HepG2 (cell line): ENCODE results near the gene HECTD1. TPM values are rescaled to one million over a fixed set of nuclear protein-coding genes. Genes with fewer than 3 reads are reported as not detected.

ENCODE experiments used
- ATAC-seq: fragments of 200-7000 bp; cut with Tn5 transposase; 3 replicates; pipeline ENCODE4 v1.9.1; 2020; ENCODE audit warnings: mild to moderate bottlenecking, moderate library complexity
- BruUV-seq: library from RNA; stranded (reverse); fragments of 400-500 nt; replicated peaks from 2 replicates; lab custom pipeline; 2021; lab: Mats Ljungman, UMichigan
- CTCF ChIA-PET: fragments of 300-600 bp; formaldehyde crosslinking; extraction: SDS; loops from one replicate; lab custom pipeline; 2021; ENCODE audit warnings: low total read pairs, inconsistent platforms, low intra/inter-chr PET ratio; lab: Yijun Ruan, JAX
- POLR2A ChIA-PET: fragments of 350-600 bp; sonication (Branson Sonifier 250); formaldehyde crosslinking; loops from one replicate; lab custom pipeline; 2020; ENCODE audit warnings: antibody characterized with exemption, inconsistent platforms; lab: Yijun Ruan, JAX
- DNase-seq: peaks from one replicate; pipeline ENCODE4 v3.0.0-alpha.2; 2015; ENCODE audit warnings: low spot score
- FAIRE-seq: peaks from 3 replicates; lab custom pipeline; 2011; peaks lifted over from hg19 to GRCh38; lab: Jason Lieb, UNC
- H2AFZ ChIP-seq: one replicate; pipeline ENCODE4 v1.6.1; 2011; ENCODE audit warnings: low read length, inconsistent platforms
- H3K27ac ChIP-seq: fragments of 300-600 bp; 3 replicates; pipeline ENCODE4 v1.8.0; 2011; ENCODE audit warnings: mixed run types, mild to moderate bottlenecking, mixed read lengths, low read length, inconsistent platforms; ENCODE audit not compliant: insufficient read depth; ENCODE audit errors: extremely low read length
- H3K27me3 ChIP-seq, 2 experiments: fragments of 200-600 bp in 1 of 2; 2 replicates in 1 of 2; 3 replicates in 1 of 2; pipeline versions ENCODE4 v1.6.0 to v1.8.0; 2011; ENCODE audit warnings: low read length in 2 of 2, mild to moderate bottlenecking in 2 of 2, moderate library complexity in 2 of 2, inconsistent platforms in 1 of 2; ENCODE audit not compliant: insufficient read depth in 2 of 2, control insufficient read depth in 1 of 2
- H3K36me3 ChIP-seq, 2 experiments: fragments of 200-600 bp in 1 of 2; replicated peaks in 1 of 2; 2 replicates in 1 of 2; 3 replicates in 1 of 2; pipeline versions ENCODE4 v1.5.1 to v1.8.0; 2011; ENCODE audit warnings: low read length in 2 of 2, inconsistent platforms in 1 of 2; ENCODE audit not compliant: insufficient read depth in 2 of 2, control insufficient read depth in 1 of 2
- H3K4me1 ChIP-seq: 2 replicates; pipeline ENCODE4 v1.5.1; 2012; ENCODE audit warnings: low read length, inconsistent platforms; ENCODE audit not compliant: insufficient read depth
- H3K4me2 ChIP-seq: 2 replicates; pipeline ENCODE4 v1.6.0; 2011; ENCODE audit warnings: low read depth, low read length, inconsistent platforms
- H3K4me3 ChIP-seq, 3 experiments: fragments of 200-600 bp in 1 of 3; sonication (generic), shearing (Covaris generic) in 1 of 3; replicated peaks in 1 of 3; 2 replicates each; pipeline ENCODE4 v1.5.1; 2011 to 2016; ENCODE audit warnings: low read length in 3 of 3, inconsistent platforms in 2 of 3, low read depth in 2 of 3, mild to moderate bottlenecking in 2 of 3, control low read depth in 1 of 3, mixed read lengths in 1 of 3; ENCODE audit not compliant: insufficient read depth in 1 of 3
- H3K79me2 ChIP-seq: one replicate; pipeline ENCODE4 v1.6.1; 2011; ENCODE audit warnings: low read length, inconsistent platforms; ENCODE audit not compliant: insufficient read depth
- H3K9ac ChIP-seq: 2 replicates; pipeline ENCODE4 v1.6.0; 2011; ENCODE audit warnings: mild to moderate bottlenecking, low read depth, low read length, inconsistent platforms; ENCODE audit not compliant: insufficient read depth
- H3K9me3 ChIP-seq: 2 replicates; pipeline ENCODE4 v1.5.1; 2012; ENCODE audit warnings: mild to moderate bottlenecking, low read length
- H4K20me1 ChIP-seq: 2 replicates; pipeline ENCODE4 v1.6.0; 2011; ENCODE audit warnings: inconsistent platforms, mild to moderate bottlenecking, low read length, moderate library complexity; ENCODE audit not compliant: insufficient read depth
- KLF12 ChIP-seq: sonication (generic); formaldehyde crosslinking; IDR thresholded peaks from 2 replicates; pipeline ENCODE4 v1.4.0; 2020; ENCODE audit warnings: missing genetic modification reagents, borderline replicate concordance
- NFIB ChIP-seq: sonication (generic); formaldehyde crosslinking; IDR thresholded peaks from 2 replicates; pipeline ENCODE4 v1.9.0; 2021; ENCODE audit warnings: missing genetic modification reagents, mild to moderate bottlenecking, borderline replicate concordance
- NR0B2 ChIP-seq: sonication (generic); formaldehyde crosslinking; IDR thresholded peaks from 2 replicates; pipeline ENCODE4 v1.4.0; 2020; ENCODE audit warnings: mild to moderate bottlenecking, missing genetic modification reagents
- ZBTB42 ChIP-seq: sonication (generic); formaldehyde crosslinking; IDR thresholded peaks from 2 replicates; pipeline ENCODE4 v1.5.0; 2020; ENCODE audit warnings: mild to moderate bottlenecking, missing genetic modification reagents
- ZFAT ChIP-seq: sonication (generic); formaldehyde crosslinking; conservative IDR thresholded peaks from 2 replicates; pipeline ENCODE4 v1.8.1; 2023; ENCODE audit warnings: missing genetic modification reagents, inconsistent platforms
- ZNF234 ChIP-seq: sonication (generic); formaldehyde crosslinking; conservative IDR thresholded peaks from 2 replicates; pipeline ENCODE4 v1.5.1; 2020; ENCODE audit warnings: mild to moderate bottlenecking, missing genetic modification reagents
- ZNF724P ChIP-seq: sonication (generic); formaldehyde crosslinking; IDR thresholded peaks from 2 replicates; pipeline ENCODE4 v1.8.0; 2022; ENCODE audit warnings: missing genetic modification reagents, borderline replicate concordance
- WGBS: methylation state at CpG from one replicate; pipeline ENCODE4 v1.1.6; 2017; ENCODE audit warnings: low lambda C conversion rate; 5-methylcytosine and 5-hydroxymethylcytosine counted together
- in situ Hi-C: cut with HindIII; loops from 2 replicates; pipeline ENCODE4 v1.10.0; 2017; ENCODE audit warnings: low pct_unique_long_range_greater_than_20kb; ENCODE audit not compliant: extremely low pct_ligation_motif_present
- intact Hi-C: fragments of 100-400 bp; cut with micrococcal nuclease; formaldehyde crosslinking; loops from one replicate; pipeline ENCODE4 v1.10.0; 2022; ENCODE audit not compliant: unreplicated experiment
- polyA plus RNA-seq, 8 experiments: library from polyadenylated mRNA; depleted of rRNA in 3 of 8; stranded (reverse) in 7 of 8; unstranded in 1 of 8; fragments of >200 nt; fragmentation: Illumina TruSeq in 4 of 8; extraction: Trizol in 4 of 8; gene quantifications; 2 replicates each; pipeline versions ENCODE4 v1.2.1 to v1.2.3, GENCODE V29; 2011 to 2016; ENCODE audit warnings: low read depth in 4 of 8, missing spikeins in 1 of 8, mixed read lengths in 1 of 8; ENCODE audit not compliant: insufficient read depth in 1 of 8
- total RNA-seq, 5 experiments: library from RNA; depleted of rRNA; stranded (reverse); fragments of >200 nt; fragmentation: Illumina TruSeq; extraction: Trizol; gene quantifications; 2 replicates each; pipeline ENCODE4 v1.2.3, GENCODE V29; 2016; ENCODE audit warnings: low read depth in 1 of 5
- TF ChIP-seq, protein P1 (sequence below): sonication (generic); formaldehyde crosslinking; conservative IDR thresholded peaks from 2 replicates; pipeline ENCODE4 v1.4.0; 2020; ENCODE audit warnings: missing genetic modification reagents
- TF ChIP-seq, protein P2 (sequence below): sonication (generic); formaldehyde crosslinking; IDR thresholded peaks from 2 replicates; pipeline ENCODE4 v1.5.0; 2020; ENCODE audit warnings: mild to moderate bottlenecking, missing genetic modification reagents, borderline replicate concordance
- TF ChIP-seq, protein P3 (sequence below): IDR thresholded peaks from 2 replicates; pipeline ENCODE4 v1.6.1; 2016; ENCODE audit warnings: low read depth

Gene HECTD1
- total and polyA plus RNA-seq, 2 of the 13 experiments (the other 11 are each of a cell fraction or from before 2014, with no cell fraction given) = 312 to 560 TPM

DNA sequence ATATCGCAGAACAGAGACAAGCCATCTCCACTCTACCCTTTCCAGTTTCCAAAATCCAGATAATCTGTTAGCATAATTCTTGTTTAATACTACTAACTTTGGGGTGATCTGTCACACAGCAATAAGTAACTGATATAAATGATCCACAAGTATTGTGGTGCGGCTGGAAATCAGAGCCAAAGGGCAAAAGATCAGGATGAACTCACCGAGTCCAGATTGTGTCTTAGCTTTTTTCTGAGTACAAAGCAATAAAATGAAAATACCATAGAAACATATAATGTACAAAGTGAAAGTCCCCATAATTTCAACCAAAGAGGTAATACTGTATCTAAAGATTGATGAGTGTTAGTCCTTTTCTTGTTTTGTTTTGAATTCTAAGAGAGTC is 17.4 kb downstream of the HECTD1 start:
- 94% methylated on average over 3 of the region's 3 CpGs for WGBS
- in situ Hi-C loops = no loop called here
- Histone ChIP-seq H4K20me1 (peaks cover 29% of the 10 kb centered on the region), H3K27me3 (no peaks in the 10 kb centered on the region), H3K79me2 (peaks cover 97% of the 10 kb centered on the region), H3K4me3 (no peak overlapping the region), H3K4me2 (no peak overlapping the region), H2AFZ (no peak overlapping the region), H3K4me1 (peaks cover 7% of the 10 kb centered on the region), H3K27ac (no peak overlapping the region), H3K36me3 (peaks cover 28 to 78% of the 10 kb centered on the region in 2 experiments), H3K9ac (no peak overlapping the region), H3K9me3 (no peaks in the 10 kb centered on the region)
- no peak for FAIRE-seq
- TF ChIP-seq ZNF234 (CRISPR knock-in tag) (0 out of 2 replicates have a peak, but pooled peaks have one; percentile 33), NFIB (no peak), ZFAT (CRISPR knock-in tag) (0 out of 2 replicates have a peak, but pooled peaks have one; percentile 8)
- DNase-seq = no peak
- BruUV-seq = TSS peak; percentile 1
- no peak for ATAC-seq
- intact Hi-C loops = no loop called here
- ChIA-PET POLR2A (interaction anchor here (0.6 to 6.4 kb wide), 3 partner anchors 11 to 230 kb away, joined by 4 to 40 read pairs (median 4); partner anchors contain the start of genes HEATR5A and HECTD1), CTCF (no interaction called here)

DNA sequence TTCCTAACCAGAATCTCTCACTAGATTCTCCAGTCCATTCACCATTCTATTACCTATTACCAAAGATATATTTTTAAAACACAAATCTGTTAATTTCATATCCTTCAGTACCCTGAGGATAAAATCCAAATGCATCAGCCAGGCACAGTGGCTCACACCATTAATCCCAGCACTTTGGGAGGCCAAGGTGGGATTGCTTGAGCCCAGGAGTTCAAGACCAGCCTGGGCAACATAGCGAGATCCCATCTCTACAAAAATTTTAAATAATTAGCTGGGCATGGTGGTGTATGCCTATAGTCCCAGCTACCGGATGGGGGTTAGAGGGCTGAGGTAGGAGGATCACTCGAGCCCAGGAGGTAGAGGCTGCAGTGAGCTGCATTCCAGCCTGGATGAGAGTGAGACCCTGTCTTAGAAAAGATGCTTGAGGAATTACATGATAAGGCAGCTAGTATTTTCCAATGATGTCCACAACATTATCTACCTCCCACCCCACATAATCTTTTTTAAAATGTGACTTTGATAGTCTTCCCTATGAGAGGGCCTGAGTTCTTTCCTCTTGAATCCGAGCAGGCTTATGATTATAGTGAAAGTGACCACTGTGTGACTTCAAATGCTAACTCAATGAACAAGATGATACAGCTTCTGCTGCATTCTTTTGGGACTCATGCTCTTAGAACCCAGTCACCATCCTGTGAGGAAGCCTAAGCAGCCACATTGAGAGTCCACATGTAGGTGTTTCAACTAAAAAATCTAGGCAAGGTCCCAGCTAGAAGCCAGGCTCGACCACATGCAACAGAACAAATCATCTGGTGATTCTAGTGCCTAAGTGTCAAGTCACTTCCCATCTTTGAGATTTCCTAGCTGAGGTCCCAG is 18.0 kb downstream of the HECTD1 start:
- no peak overlapping the region for H3K9ac ChIP-seq
- no peaks in the 10 kb centered on the region for H3K9me3 ChIP-seq
- FAIRE-seq (no peak), DNase-seq (no peak), ATAC-seq (peak; percentile 9; the same call in 2 of the 3 replicates)
- ChIA-PET CTCF (no interaction called here), POLR2A (interaction anchor here (0.6 to 6.4 kb wide), 2 partner anchors 12 to 18 kb away, joined by 4 to 40 read pairs; partner anchors contain the start of gene HECTD1)
- no peak overlapping the region for H3K27ac ChIP-seq
- in situ Hi-C loops = no loop called here
- peaks cover under 1% of the 10 kb centered on the region; the same call in 1 of the 2 replicates for H3K4me1 ChIP-seq
- peaks cover 26% of the 10 kb centered on the region for H4K20me1 ChIP-seq
- WGBS = 97% methylated on average over 5 of the region's 5 CpGs
- H3K36me3 ChIP-seq = peaks cover 29 to 74% of the 10 kb centered on the region in 2 experiments
- intact Hi-C loops = no loop called here
- H2AFZ ChIP-seq = no peak overlapping the region
- peaks cover 96% of the 10 kb centered on the region for H3K79me2 ChIP-seq
- no peaks in the 10 kb centered on the region for H3K27me3 ChIP-seq
- H3K4me2 ChIP-seq = no peak overlapping the region
- BruUV-seq = no TSS peak
- no peak overlapping the region for H3K4me3 ChIP-seq
- TF ChIP-seq, protein P1, sequence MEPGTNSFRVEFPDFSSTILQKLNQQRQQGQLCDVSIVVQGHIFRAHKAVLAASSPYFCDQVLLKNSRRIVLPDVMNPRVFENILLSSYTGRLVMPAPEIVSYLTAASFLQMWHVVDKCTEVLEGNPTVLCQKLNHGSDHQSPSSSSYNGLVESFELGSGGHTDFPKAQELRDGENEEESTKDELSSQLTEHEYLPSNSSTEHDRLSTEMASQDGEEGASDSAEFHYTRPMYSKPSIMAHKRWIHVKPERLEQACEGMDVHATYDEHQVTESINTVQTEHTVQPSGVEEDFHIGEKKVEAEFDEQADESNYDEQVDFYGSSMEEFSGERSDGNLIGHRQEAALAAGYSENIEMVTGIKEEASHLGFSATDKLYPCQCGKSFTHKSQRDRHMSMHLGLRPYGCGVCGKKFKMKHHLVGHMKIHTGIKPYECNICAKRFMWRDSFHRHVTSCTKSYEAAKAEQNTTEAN = no peak
- TF ChIP-seq ZNF724P (peak; percentile 62; the same call in 1 of the 2 replicates), ZBTB42 (CRISPR knock-in tag) (no peak), KLF12 (CRISPR knock-in tag) (peak; percentile 41; the same call in 1 of the 2 replicates), NR0B2 (no peak)
- TF ChIP-seq, protein P2, sequence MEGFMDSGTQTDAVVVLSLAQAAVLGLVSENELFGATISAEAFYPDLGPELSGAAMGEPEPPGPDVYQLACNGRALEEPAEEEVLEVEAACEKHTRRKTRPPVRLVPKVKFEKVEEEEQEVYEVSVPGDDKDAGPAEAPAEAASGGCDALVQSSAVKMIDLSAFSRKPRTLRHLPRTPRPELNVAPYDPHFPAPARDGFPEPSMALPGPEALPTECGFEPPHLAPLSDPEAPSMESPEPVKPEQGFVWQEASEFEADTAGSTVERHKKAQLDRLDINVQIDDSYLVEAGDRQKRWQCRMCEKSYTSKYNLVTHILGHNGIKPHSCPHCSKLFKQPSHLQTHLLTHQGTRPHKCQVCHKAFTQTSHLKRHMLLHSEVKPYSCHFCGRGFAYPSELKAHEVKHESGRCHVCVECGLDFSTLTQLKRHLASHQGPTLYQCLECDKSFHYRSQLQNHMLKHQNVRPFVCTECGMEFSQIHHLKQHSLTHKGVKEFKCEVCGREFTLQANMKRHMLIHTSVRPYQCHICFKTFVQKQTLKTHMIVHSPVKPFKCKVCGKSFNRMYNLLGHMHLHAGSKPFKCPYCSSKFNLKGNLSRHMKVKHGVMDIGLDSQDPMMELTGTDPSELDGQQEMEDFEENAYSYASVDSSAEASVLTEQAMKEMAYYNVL = 0 out of 2 replicates have a peak, but pooled peaks have one; percentile 26
- TF ChIP-seq, protein P3, sequence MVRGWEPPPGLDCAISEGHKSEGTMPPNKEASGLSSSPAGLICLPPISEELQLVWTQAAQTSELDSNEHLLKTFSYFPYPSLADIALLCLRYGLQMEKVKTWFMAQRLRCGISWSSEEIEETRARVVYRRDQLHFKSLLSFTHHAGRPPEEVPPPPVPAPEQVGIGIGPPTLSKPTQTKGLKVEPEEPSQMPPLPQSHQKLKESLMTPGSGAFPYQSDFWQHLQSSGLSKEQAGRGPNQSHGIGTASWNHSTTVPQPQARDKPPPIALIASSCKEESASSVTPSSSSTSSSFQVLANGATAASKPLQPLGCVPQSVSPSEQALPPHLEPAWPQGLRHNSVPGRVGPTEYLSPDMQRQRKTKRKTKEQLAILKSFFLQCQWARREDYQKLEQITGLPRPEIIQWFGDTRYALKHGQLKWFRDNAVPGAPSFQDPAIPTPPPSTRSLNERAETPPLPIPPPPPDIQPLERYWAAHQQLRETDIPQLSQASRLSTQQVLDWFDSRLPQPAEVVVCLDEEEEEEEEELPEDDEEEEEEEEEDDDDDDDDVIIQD (CRISPR knock-in tag) = no peak
